Stomach (tissue), 9 donors: ENCODE data around the gene COX6B2. TPM values are rescaled to one million over a fixed set of nuclear protein-coding genes. Genes with fewer than 3 reads are reported as not detected.
A peak's percentile ranks its signal among the peaks of the same experiment; 100 is the strongest.

Experiments
- DNase-seq, 2 donors: peaks; one replicate each; pipeline versions ENCODE4 v3.0.0 to v3.0.0-alpha.2; 2013 to 2019
- H3K27ac ChIP-seq, 5 donors: fragments of 200-600 bp in 4 of 5; sonication (generic) in 4 of 5; one replicate each; pipeline ENCODE4 v1.5.1; 2013 to 2019; ENCODE audit warnings: mild to moderate bottlenecking in 1 of 5, moderate library complexity in 1 of 5
- H3K27me3 ChIP-seq, 3 donors: fragments of 200-600 bp; sonication (generic); one replicate each; pipeline ENCODE4 v1.5.1; 2017 to 2019; ENCODE audit warnings: mixed run types in 1 of 3
- H3K36me3 ChIP-seq, 4 donors: fragments of 200-600 bp; sonication (generic); 1 replicate in 3 of 4; 2 replicates in 1 of 4; pipeline ENCODE4 v1.5.1; 2016 to 2019
- H3K4me1 ChIP-seq, 4 donors: fragments of 200-600 bp; sonication (generic); one replicate each; pipeline ENCODE4 v1.5.1; 2016 to 2019
- H3K4me3 ChIP-seq, 4 donors: fragments of 200-600 bp; sonication (generic) in 3 of 4; one replicate each; pipeline ENCODE4 v1.5.1; 2016 to 2019; ENCODE audit warnings: mild to moderate bottlenecking in 1 of 4
- H3K9me3 ChIP-seq, 4 donors: fragments of 200-600 bp; sonication (generic); one replicate each; pipeline ENCODE4 v1.5.1; 2016 to 2019
- CTCF ChIP-seq, 7 experiments: fragments of 450-650 bp in 4 of 7; fragments of 200-600 bp in 3 of 7; sonication (generic) in 3 of 7; IDR thresholded peaks; one replicate each; pipeline ENCODE4 v1.5.1; 2016 to 2019; ENCODE audit warnings: antibody characterized with exemption in 7 of 7, control low read depth in 2 of 7, mild to moderate bottlenecking in 1 of 7
- EP300 ChIP-seq: sonication (generic); formaldehyde crosslinking; IDR thresholded peaks from one replicate; pipeline ENCODE4 v1.6.1; 2017; ENCODE audit warnings: antibody characterized with exemption
- POLR2A ChIP-seq, 4 donors: fragments of 450-650 bp; IDR thresholded peaks; one replicate each; pipeline ENCODE4 v1.6.1; 2016; ENCODE audit warnings: antibody characterized with exemption in 4 of 4, control low read depth in 2 of 4, mild to moderate bottlenecking in 1 of 4, moderate library complexity in 1 of 4
- POLR2AphosphoS5 ChIP-seq, 3 donors: sonication (generic); formaldehyde crosslinking; IDR thresholded peaks; one replicate each; pipeline ENCODE4 v1.6.1; 2016; ENCODE audit warnings: antibody characterized with exemption in 3 of 3
- WGBS, 5 donors: extraction: QIAGEN DNeasy Blood & Tissue Kit in 3 of 5; methylation state at CpG; one replicate each; pipeline versions ENCODE4 v1.1.5 to v1.1.7; 2013 to 2018; 5-methylcytosine and 5-hydroxymethylcytosine counted together
- intact Hi-C: fragments of 100-400 bp; cut with DNase I; formaldehyde crosslinking; loops from one replicate; pipeline ENCODE4 v1.15.1; 2023; ENCODE audit warnings: low total_unique reads
- polyA plus RNA-seq, 3 donors: library from polyadenylated mRNA; stranded (reverse); fragments of 200-250 nt; gene quantifications; one replicate each; pipeline ENCODE4 v1.2.3, GENCODE V29; 2013
- total RNA-seq, 5 donors: library from RNA; depleted of rRNA; stranded (reverse); fragments of >200 nt; gene quantifications; one replicate each; pipeline versions ENCODE4 v1.1.0 to v1.2.3, GENCODE V29; 2014 to 2016
- donor health status: healthy with polysubstance abuse.
- donor health status: Bipolar disorder and iron deficiency.
- donor health status: healthy.

Gene COX6B2
- total and polyA plus RNA-seq, 8 donors, result 0.19 to 18.2 (median 0.93) TPM; not detected in 5

- TF ChIP-seq CTCF (IDR thresholded peaks at IDR 0.05), result no peak
- TF ChIP-seq POLR2AphosphoS5 (IDR thresholded peaks at IDR 0.05), result no peak
- TF ChIP-seq POLR2A (IDR thresholded peaks at IDR 0.05), result no peak
- TF ChIP-seq EP300, result no peak
- peak overlapping the region in 1 of 5 donors; percentile 51 for H3K27ac ChIP-seq
- DNase-seq, result peak in 1 of 2 donors; percentile 1
- intact Hi-C loops, result no loop called here
- no peaks in the 10 kb centered on the region for H3K36me3 ChIP-seq
- WGBS, 5 donors, result 77 to 90% (median 84%) methylated on average over 6 of the region's 6 CpGs
- H3K4me1 ChIP-seq, result peaks cover 0 to 20% (median 0%) of the 10 kb centered on the region in 4 donors
- peaks cover 0 to 25% (median 3%) of the 10 kb centered on the region in 3 donors for H3K27me3 ChIP-seq
- H3K9me3 ChIP-seq, result no peaks in the 10 kb centered on the region
- H3K4me3 ChIP-seq, result no peak overlapping the region
These were observed 29.9 kb downstream of the COX6B2 start for GRCh38 chr19:55324662-55325061.

GRCh38 chr19:55322204-55322885, 32.2 kb downstream of the COX6B2 start:
- no peaks in the 10 kb centered on the region for H3K36me3 ChIP-seq
- no peak overlapping the region for H3K4me3 ChIP-seq
- intact Hi-C loops, result no loop called here
- TF ChIP-seq EP300 (no peak), POLR2A (IDR thresholded peaks at IDR 0.05) (no peak), POLR2AphosphoS5 (IDR thresholded peaks at IDR 0.05) (no peak), CTCF (IDR thresholded peaks at IDR 0.05) (no peak)
- 44 to 60% (median 57%) methylated on average over 11 to 12 of the region's 12 CpGs for WGBS, 5 donors
- H3K9me3 ChIP-seq, result no peaks in the 10 kb centered on the region
- H3K27ac ChIP-seq, result no peak overlapping the region
- H3K4me1 ChIP-seq, result peaks cover 0 to 11% (median 0%) of the 10 kb centered on the region in 4 donors
- peak in 1 of 2 donors; percentile 1 for DNase-seq
- peaks cover 0 to 28% (median 3%) of the 10 kb centered on the region in 3 donors for H3K27me3 ChIP-seq

GRCh38 chr19:55321466-55322137, 32.9 kb downstream of the COX6B2 start:
- 64 to 74% (median 72%) methylated on average over 7 to 9 of the region's 9 CpGs for WGBS, 5 donors
- intact Hi-C loops, result no loop called here
- TF ChIP-seq CTCF (IDR thresholded peaks at IDR 0.05) (no peak), POLR2AphosphoS5 (IDR thresholded peaks at IDR 0.05) (no peak)

GRCh38 chr19:55320844-55321419, 33.6 kb downstream of the COX6B2 start:
- DNase-seq, result no peak
- H3K4me3 ChIP-seq, result no peak overlapping the region
- 81 to 91% (median 86%) methylated on average over 6 to 8 of the region's 8 CpGs for WGBS, 5 donors
- intact Hi-C loops, result no loop called here
- no peak for TF ChIP-seq CTCF (IDR thresholded peaks at IDR 0.05)
- no peak for TF ChIP-seq POLR2A (IDR thresholded peaks at IDR 0.05)
- TF ChIP-seq POLR2AphosphoS5 (IDR thresholded peaks at IDR 0.05), result no peak
- no peak for TF ChIP-seq EP300
- H3K36me3 ChIP-seq, result no peaks in the 10 kb centered on the region
- H3K9me3 ChIP-seq, result no peaks in the 10 kb centered on the region
- H3K4me1 ChIP-seq, result peaks cover 0 to 11% (median 0%) of the 10 kb centered on the region in 4 donors
- peaks cover 0 to 28% (median 3%) of the 10 kb centered on the region in 3 donors for H3K27me3 ChIP-seq
- no peak overlapping the region for H3K27ac ChIP-seq

More at GRCh38 chr19:55321466-55322137, 32.9 kb downstream of the COX6B2 start:
- Histone ChIP-seq H3K4me3 (no peak overlapping the region), H3K9me3 (no peaks in the 10 kb centered on the region), H3K4me1 (peaks cover 0 to 11% (median 0%) of the 10 kb centered on the region in 4 donors), H3K36me3 (no peaks in the 10 kb centered on the region), H3K27ac (no peak overlapping the region), H3K27me3 (peaks cover 0 to 28% (median 3%) of the 10 kb centered on the region in 3 donors)
- DNase-seq, result no peak
